Endothelial cell of umbilical vein (primary cell): ENCODE data around the gene CACHD1. TPM values are rescaled to one million over a fixed set of nuclear protein-coding genes. Genes with fewer than 3 reads are reported as not detected.

Source experiments
- BruUV-seq: library from RNA; stranded (reverse); fragments of 400-500 nt; replicated peaks from 2 replicates; lab custom pipeline; 2021; lab: Mats Ljungman, UMichigan
- CTCF ChIA-PET: fragments of 300-600, 350-600 bp; sonication (Branson Sonifier 250); formaldehyde crosslinking; loops from one replicate; lab custom pipeline; 2021; ENCODE audit warnings: antibody characterized with exemption, inconsistent platforms; lab: Charles Lee
- POLR2A ChIA-PET: fragments of 300-600, 350-600 bp; sonication (Branson Sonifier 250); formaldehyde crosslinking; loops from one replicate; lab custom pipeline; 2021; ENCODE audit warnings: antibody characterized with exemption, inconsistent platforms; lab: Charles Lee
- DNase-seq: peaks from one replicate; pipeline ENCODE4 v3.0.0-alpha.2; 2011; ENCODE audit warnings: low read depth, low spot score
- FAIRE-seq: peaks from 2 replicates; lab custom pipeline; 2011; peaks lifted over from hg19 to GRCh38; lab: Jason Lieb, UNC
- H2AFZ ChIP-seq: 2 replicates; pipeline ENCODE4 v1.6.0; 2012; ENCODE audit warnings: low read depth, low read length, control low read depth, inconsistent platforms
- H3K27ac ChIP-seq: 2 replicates; pipeline ENCODE4 v1.5.1; 2011; ENCODE audit warnings: low read depth, mild to moderate bottlenecking, control low read depth, low read length, moderate library complexity; ENCODE audit not compliant: insufficient read depth
- H3K27me3 ChIP-seq, 2 experiments: 2 replicates each; pipeline versions ENCODE4 v1.6.0 to v1.6.1; 2011; ENCODE audit warnings: low read length in 2 of 2, mixed read lengths in 1 of 2; ENCODE audit not compliant: control insufficient read depth in 2 of 2, insufficient read depth in 2 of 2
- H3K36me3 ChIP-seq, 2 experiments: 2 replicates in 1 of 2; 3 replicates in 1 of 2; pipeline ENCODE4 v1.5.1; 2011; ENCODE audit warnings: low read length in 2 of 2, mild to moderate bottlenecking in 1 of 2, moderate library complexity in 1 of 2; ENCODE audit not compliant: control insufficient read depth in 2 of 2, insufficient read depth in 2 of 2; ENCODE audit errors: extremely low read depth in 1 of 2
- H3K4me1 ChIP-seq: 3 replicates; pipeline ENCODE4 v1.5.1; 2011; ENCODE audit warnings: mild to moderate bottlenecking, low read length; ENCODE audit not compliant: control insufficient read depth, insufficient read depth; ENCODE audit errors: extremely low read depth
- H3K4me2 ChIP-seq: 2 replicates; pipeline ENCODE4 v1.6.1; 2011; ENCODE audit warnings: low read length, control low read depth, mixed read lengths; ENCODE audit not compliant: insufficient read depth
- H3K4me3 ChIP-seq, 3 experiments: fragments of 200-600 bp in 1 of 3; sonication (generic), shearing (Covaris generic) in 1 of 3; replicated peaks in 1 of 3; 2 replicates each; pipeline ENCODE4 v1.5.1; 2011 to 2016; ENCODE audit warnings: control low read depth in 3 of 3, low read length in 3 of 3, mild to moderate bottlenecking in 2 of 3, inconsistent platforms in 1 of 3, low read depth in 1 of 3, moderate library complexity in 1 of 3; ENCODE audit not compliant: insufficient read depth in 1 of 3
- H3K79me2 ChIP-seq: 2 replicates; pipeline ENCODE4 v1.6.0; 2012; ENCODE audit warnings: low read length, inconsistent platforms; ENCODE audit not compliant: control insufficient read depth, insufficient read depth
- H3K9ac ChIP-seq: replicated peaks from 2 replicates; pipeline ENCODE3; 2011; ENCODE audit warnings: low read length, control low read depth; ENCODE audit not compliant: insufficient read depth; ENCODE audit errors: extremely low read depth
- H3K9me1 ChIP-seq: replicated peaks from 3 replicates; pipeline ENCODE4 v1.6.0; 2011; ENCODE audit warnings: mild to moderate bottlenecking, low read length; ENCODE audit not compliant: control insufficient read depth, insufficient read depth; ENCODE audit errors: extremely low read depth
- H3K9me3 ChIP-seq: replicated peaks from 2 replicates; pipeline ENCODE4 v1.5.1; 2012; ENCODE audit warnings: low read length, inconsistent platforms; ENCODE audit not compliant: control insufficient read depth, insufficient read depth
- H4K20me1 ChIP-seq: replicated peaks from 2 replicates; pipeline ENCODE3; 2011; ENCODE audit warnings: mild to moderate bottlenecking, low read length; ENCODE audit not compliant: control insufficient read depth, insufficient read depth; ENCODE audit errors: extremely low read depth
- CTCF ChIP-seq, 2 donors: IDR thresholded peaks; 1 replicate in 1 of 2; 2 replicates in 1 of 2; pipeline ENCODE4 v1.5.1; 2011; ENCODE audit warnings: low read length in 2 of 2, mild to moderate bottlenecking in 2 of 2, moderate library complexity in 2 of 2, control low read depth in 1 of 2, inconsistent platforms in 1 of 2, low read depth in 1 of 2; ENCODE audit not compliant: insufficient read depth in 1 of 2; ENCODE audit errors: extremely low read depth in 1 of 2
- EZH2 ChIP-seq: IDR thresholded peaks from 2 replicates; pipeline ENCODE4 v1.6.1; 2012; ENCODE audit warnings: borderline replicate concordance, low read depth, mild to moderate bottlenecking, moderate library complexity, low read length, inconsistent platforms; ENCODE audit not compliant: severe bottlenecking
- FOS ChIP-seq: IDR thresholded peaks from 2 replicates; pipeline ENCODE4 v1.6.1; 2011; ENCODE audit warnings: mild to moderate bottlenecking, low read length, moderate library complexity, borderline replicate concordance; ENCODE audit not compliant: insufficient read depth
- GATA2 ChIP-seq: IDR thresholded peaks from 2 replicates; pipeline ENCODE4 v1.7.0; 2011; ENCODE audit warnings: low read depth, mild to moderate bottlenecking, moderate library complexity, mixed read lengths, low read length; ENCODE audit not compliant: insufficient read length, insufficient read depth
- JUN ChIP-seq: IDR thresholded peaks from 2 replicates; pipeline ENCODE4 v1.6.1; 2011; ENCODE audit warnings: borderline replicate concordance, low read depth; ENCODE audit not compliant: insufficient read length, insufficient read depth
- dilution Hi-C: fragments of 300-500 bp; cut with MboI; formaldehyde crosslinking; loops from one replicate; pipeline ENCODE4 v1.15.0; 2019; ENCODE audit warnings: low sequenced_read_pairs; ENCODE audit not compliant: extremely low pct_ligation_motif_present
- intact Hi-C: fragments of 100-400 bp; cut with micrococcal nuclease; formaldehyde crosslinking; loops from one replicate; pipeline ENCODE4 v1.10.0; 2022
- polyA plus RNA-seq, 4 experiments: library from polyadenylated mRNA; depleted of rRNA in 3 of 4; stranded (reverse) in 3 of 4; unstranded in 1 of 4; fragments of >200 nt; gene quantifications; 2 replicates each; pipeline versions ENCODE4 v1.2.1 to v1.2.3, GENCODE V29; 2011 to 2012; ENCODE audit warnings: missing spikeins in 1 of 4
- total RNA-seq: library from RNA; stranded (reverse); gene quantifications from 2 replicates; pipeline ENCODE4 v1.2.3, GENCODE V29; 2021

CACHD1 gene
- total and polyA plus RNA-seq, 2 donors (not counting 3 experiments of a cell fraction or from before 2014, with no cell fraction given): 3.6 to 9.3 TPM

GRCh38 chr1:64686828-64687724, 217.1 kb downstream of the CACHD1 start:
- FAIRE-seq: peak; percentile 70
- intact Hi-C loops: loop anchor here (1.0 to 5.0 kb wide), 6 partner anchors 57 to 522 kb away; partner anchors contain the start of genes CACHD1 and JAK1
- H3K27ac ChIP-seq: peak overlapping the region; percentile 95

More at GRCh38 chr1:64686828-64687724, 217.1 kb downstream of the CACHD1 start:
- dilution Hi-C loops: no loop called here
- peak overlapping the region; percentile 83 for H3K9ac ChIP-seq
- H3K4me3 ChIP-seq: peak overlapping the region in 1 of 3 experiments; percentile 22
- POLR2A ChIA-PET: no interaction called here
- H3K79me2 ChIP-seq: no peaks in the 10 kb centered on the region
- TSS peak; percentile 82 for BruUV-seq
- no peaks in the 10 kb centered on the region for H3K9me1 ChIP-seq
- CTCF ChIA-PET: interaction anchor here (0.6 to 1.8 kb wide), 4 partner anchors 22 to 1324 kb away, joined by 3 to 13 read pairs (median 4); no protein-coding TSS in a partner anchor
- DNase-seq: peak; percentile 88
- H4K20me1 ChIP-seq: no peaks in the 10 kb centered on the region
- H3K4me2 ChIP-seq: peak overlapping the region; percentile 70
- no peaks in the 10 kb centered on the region for H3K27me3 ChIP-seq
- H3K9me3 ChIP-seq: no peaks in the 10 kb centered on the region
- peaks cover 0 to 3% of the 10 kb centered on the region in 2 experiments for H3K36me3 ChIP-seq
- H2AFZ ChIP-seq: peak overlapping the region; percentile 52
- H3K4me1 ChIP-seq: peaks cover 31% of the 10 kb centered on the region
- TF ChIP-seq JUN (peak; percentile 67), EZH2 (no peak), FOS (peak; percentile 33), GATA2 (peak; percentile 39), CTCF (IDR thresholded peaks at IDR 0.05; ENCODE audit: extremely low read depth in 1 of 2, insufficient read depth in 1 of 2, low read depth in 1 of 2, low read length in 2 of 2) (peak; percentile 67 to 73)
